Vagina (tissue), 2 donors: ENCODE results near the gene MPEG1. TPM values are rescaled to one million over a fixed set of nuclear protein-coding genes. Genes with fewer than 3 reads are reported as not detected.

Source experiments
- DNase-seq, 2 donors: peaks; one replicate each; pipeline ENCODE4 v3.0.0-alpha.2; 2017; ENCODE audit errors: extremely low spot score in 2 of 2
- H3K27ac ChIP-seq: fragments of 200-600 bp; sonication (generic); one replicate; pipeline ENCODE4 v1.5.1; 2019
- H3K27me3 ChIP-seq: fragments of 200-600 bp; sonication (generic); one replicate; pipeline ENCODE4 v1.5.1; 2019
- H3K36me3 ChIP-seq, 2 donors: fragments of 200-600 bp; sonication (generic); one replicate each; pipeline ENCODE4 v1.5.1; 2017 to 2019
- H3K4me1 ChIP-seq: fragments of 200-600 bp; sonication (generic); one replicate; pipeline ENCODE4 v1.5.1; 2019
- H3K4me3 ChIP-seq, 2 donors: fragments of 200-600 bp; sonication (generic); 1 replicate in 1 of 2; 2 replicates in 1 of 2; pipeline ENCODE4 v1.5.1; 2016 to 2019
- H3K9me3 ChIP-seq: fragments of 200-600 bp; sonication (generic); one replicate; pipeline ENCODE4 v1.5.1; 2019
- CTCF ChIP-seq, 3 experiments: fragments of 450-650 bp in 2 of 3; fragments of 200-600 bp in 1 of 3; sonication (generic) in 1 of 3; IDR thresholded peaks; one replicate each; pipeline ENCODE4 v1.5.1; 2017 to 2019; ENCODE audit warnings: antibody characterized with exemption in 3 of 3, mild to moderate bottlenecking in 2 of 3, moderate library complexity in 2 of 3
- POLR2A ChIP-seq, 2 donors: fragments of 450-650 bp; IDR thresholded peaks; one replicate each; pipeline ENCODE4 v1.6.1; 2017; ENCODE audit warnings: antibody characterized with exemption in 2 of 2, mild to moderate bottlenecking in 2 of 2, moderate library complexity in 2 of 2
- POLR2AphosphoS5 ChIP-seq, 2 donors: sonication (generic); formaldehyde crosslinking; IDR thresholded peaks; one replicate each; pipeline ENCODE4 v1.9.0; 2017; ENCODE audit warnings: antibody characterized with exemption in 2 of 2, mild to moderate bottlenecking in 2 of 2, low read depth in 1 of 2; ENCODE audit not compliant: insufficient read depth in 1 of 2
- intact Hi-C: fragments of 100-400 bp; cut with DNase I; formaldehyde crosslinking; loops from one replicate; pipeline ENCODE4 v1.15.1; 2023
- total RNA-seq: library from RNA; depleted of rRNA; stranded (reverse); fragments of >200 nt; gene quantifications from one replicate; pipeline ENCODE4 v1.2.3, GENCODE V29; 2016

Gene MPEG1
- 3.9 TPM for total RNA-seq

GRCh38 chr11:59212744-59213631, at the start of gene MPEG1:
MPEG1 (minus strand) TSS chr11:59212927; CDS start chr11:59212865, 62 bp downstream.
- no peak for TF ChIP-seq CTCF (IDR thresholded peaks at IDR 0.05)
- no peak for TF ChIP-seq POLR2AphosphoS5 (IDR thresholded peaks at IDR 0.05; ENCODE audit: insufficient read depth in 1 of 2, low read depth in 1 of 2)
- DNase-seq: peak in 1 of 2 donors; percentile 37
- H3K27ac ChIP-seq: no peak within 1 kb of the TSS
- no peaks in the 10 kb centered on the region for H3K9me3 ChIP-seq
- intact Hi-C loops: loop anchor here (10.0 kb wide), 1 partner anchor 72 kb away; no protein-coding TSS in a partner anchor
- no peaks in the 10 kb centered on the region for H3K27me3 ChIP-seq
- no peak within 1 kb of the TSS for H3K4me3 ChIP-seq
- H3K36me3 ChIP-seq: no peaks in the 10 kb centered on the region
- H3K4me1 ChIP-seq: peaks cover 9% of the 10 kb centered on the region

- Histone ChIP-seq H3K4me3 (no peak overlapping the region), H3K9me3 (no peaks in the 10 kb centered on the region), H3K27ac (no peak overlapping the region), H3K4me1 (no peaks in the 10 kb centered on the region), H3K27me3 (no peaks in the 10 kb centered on the region), H3K36me3 (no peaks in the 10 kb centered on the region)
- TF ChIP-seq CTCF (IDR thresholded peaks at IDR 0.05) (no peak), POLR2A (IDR thresholded peaks at IDR 0.05) (no peak), POLR2AphosphoS5 (IDR thresholded peaks at IDR 0.05; ENCODE audit: insufficient read depth in 1 of 2, low read depth in 1 of 2) (no peak)
- intact Hi-C loops: no loop called here
- no peak for DNase-seq
Observed at GRCh38 chr11:59262177-59262818, 49.6 kb upstream of the MPEG1 start.

GRCh38 chr11:59261150-59261549, 48.4 kb upstream of the MPEG1 start:
- Histone ChIP-seq H3K4me3 (no peak overlapping the region), H3K9me3 (no peaks in the 10 kb centered on the region), H3K4me1 (no peaks in the 10 kb centered on the region), H3K27me3 (no peaks in the 10 kb centered on the region), H3K27ac (no peak overlapping the region), H3K36me3 (no peaks in the 10 kb centered on the region)
- no peak for DNase-seq
- intact Hi-C loops: no loop called here
- TF ChIP-seq POLR2A (IDR thresholded peaks at IDR 0.05): no peak
- no peak for TF ChIP-seq CTCF (IDR thresholded peaks at IDR 0.05)
- TF ChIP-seq POLR2AphosphoS5 (IDR thresholded peaks at IDR 0.05; ENCODE audit: insufficient read depth in 1 of 2, low read depth in 1 of 2): no peak

- Histone ChIP-seq H3K27me3 (no peaks in the 10 kb centered on the region), H3K27ac (no peak overlapping the region), H3K36me3 (no peaks in the 10 kb centered on the region), H3K4me1 (no peaks in the 10 kb centered on the region), H3K4me3 (no peak overlapping the region), H3K9me3 (no peaks in the 10 kb centered on the region)
- TF ChIP-seq CTCF (IDR thresholded peaks at IDR 0.05) (no peak), POLR2A (IDR thresholded peaks at IDR 0.05) (no peak), POLR2AphosphoS5 (IDR thresholded peaks at IDR 0.05; ENCODE audit: insufficient read depth in 1 of 2, low read depth in 1 of 2) (no peak)
- intact Hi-C loops: no loop called here
- DNase-seq: no peak
Observed at GRCh38 chr11:59259867-59260475, 47.2 kb upstream of the MPEG1 start.
